Adrenal gland (tissue), 5 donors: Measurements from ENCODE around the gene KAT7.

ENCODE experiments used
- CTCF ChIP-seq, 6 experiments: fragments of 450-650 bp in 4 of 6; fragments of 200-600 bp in 2 of 6; sonication (generic) in 1 of 6; IDR thresholded peaks; 1 replicate in 5 of 6; 2 replicates in 1 of 6; pipeline versions ENCODE4 v1.5.1 to v1.8.0; 2016 to 2021; ENCODE audit warnings: antibody characterized with exemption in 6 of 6, mild to moderate bottlenecking in 2 of 6, moderate library complexity in 1 of 6
- POLR2A ChIP-seq, 2 donors: fragments of 450-650 bp; IDR thresholded peaks; one replicate each; pipeline ENCODE4 v1.6.1; 2017; ENCODE audit warnings: antibody characterized with exemption in 2 of 2, mild to moderate bottlenecking in 2 of 2, moderate library complexity in 1 of 2
- donor health status: DM: no; HTN: no; CAD: no.

DNA sequence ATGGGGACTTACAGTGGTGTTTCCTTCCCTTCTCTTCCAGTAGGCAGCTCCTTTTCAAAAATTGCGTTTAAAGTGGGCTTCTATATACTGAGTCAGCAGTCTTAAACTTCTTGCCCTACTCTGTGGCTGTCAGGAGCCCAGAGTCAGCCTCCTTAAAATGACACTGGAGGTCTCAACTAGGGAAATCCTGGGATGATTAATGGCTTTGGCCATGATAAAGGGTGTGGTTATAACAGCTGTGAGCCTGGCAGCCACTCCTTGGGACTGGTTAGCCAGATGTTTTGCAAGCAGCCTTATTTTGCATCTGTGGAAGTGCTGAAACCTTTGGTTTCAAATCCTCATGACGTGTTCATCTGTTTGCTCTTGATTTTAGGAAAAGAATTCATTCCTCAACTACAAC, 34.3 kb downstream of the KAT7 start:
- TF ChIP-seq CTCF (IDR thresholded peaks at IDR 0.05) (no peak), POLR2A (IDR thresholded peaks at IDR 0.05) (no peak)
